Loucy (cell line): ENCODE results near the gene NDUFA8.

Experiments
- H2AFZ ChIP-seq: fragments of 200-600 bp; sonication (generic); 2 replicates; pipeline ENCODE4 v1.6.0; 2016; ENCODE audit warnings: antibody characterized with exemption, mild to moderate bottlenecking, low read length, moderate library complexity
- H3F3A ChIP-seq: fragments of 200-600 bp; 2 replicates; pipeline ENCODE4 v1.6.0; 2016; ENCODE audit warnings: antibody characterized with exemption, low read depth, mild to moderate bottlenecking
- H3K27me3 ChIP-seq: fragments of 200-600 bp; sonication (generic); 2 replicates; pipeline ENCODE4 v1.6.1; 2014; ENCODE audit warnings: low read length, mild to moderate bottlenecking; ENCODE audit not compliant: insufficient read depth, poor library complexity, severe bottlenecking
- H3K36me3 ChIP-seq: fragments of 200-600 bp; sonication (generic); 2 replicates; pipeline ENCODE4 v1.6.1; 2016; ENCODE audit warnings: low read length; ENCODE audit not compliant: insufficient read depth
- H3K4me1 ChIP-seq: fragments of 200-600 bp; sonication (generic); 2 replicates; pipeline ENCODE4 v1.5.1; 2014; ENCODE audit warnings: low read length, mild to moderate bottlenecking; ENCODE audit not compliant: insufficient read depth, poor library complexity, severe bottlenecking
- H3K4me2 ChIP-seq: fragments of 200-600 bp; sonication (generic); 2 replicates; pipeline ENCODE4 v1.6.0; 2014; ENCODE audit warnings: antibody characterized with exemption, low read length, low read depth, mild to moderate bottlenecking; ENCODE audit not compliant: poor library complexity, severe bottlenecking
- H3K4me3 ChIP-seq: fragments of 200-600 bp; sonication (generic); 2 replicates; pipeline ENCODE4 v1.5.1; 2014; ENCODE audit warnings: low read length, mild to moderate bottlenecking, mixed read lengths; ENCODE audit not compliant: poor library complexity, severe bottlenecking
- H3K79me2 ChIP-seq: fragments of 200-600 bp; sonication (generic); 2 replicates; pipeline ENCODE4 v1.6.1; 2014; ENCODE audit warnings: low read length; ENCODE audit not compliant: insufficient read depth
- H3K9ac ChIP-seq: fragments of 200-600 bp; sonication (generic); 2 replicates; pipeline ENCODE4 v1.6.0; 2014; ENCODE audit warnings: mild to moderate bottlenecking, low read depth, low read length, moderate library complexity; ENCODE audit not compliant: poor library complexity, severe bottlenecking
- H3K9me2 ChIP-seq: fragments of 200-600 bp; sonication (generic); replicated peaks from 2 replicates; pipeline ENCODE4 v1.6.1; 2016; ENCODE audit warnings: low read depth, low read length, mixed read lengths
- H3K9me3 ChIP-seq: fragments of 200-600 bp; sonication (generic); 2 replicates; pipeline ENCODE4 v1.6.1; 2014; ENCODE audit warnings: mild to moderate bottlenecking, antibody characterized with exemption, low read length, low read depth; ENCODE audit not compliant: insufficient read depth
- H4K20me1 ChIP-seq: fragments of 200-600 bp; sonication (generic); 2 replicates; pipeline ENCODE4 v1.6.0; 2014; ENCODE audit warnings: antibody characterized with exemption, low read length, mild to moderate bottlenecking; ENCODE audit not compliant: insufficient read depth, poor library complexity, severe bottlenecking
- EZH2phosphoT487 ChIP-seq: fragments of 200-600 bp; IDR thresholded peaks from 2 replicates; pipeline ENCODE4 v1.6.1; 2018; ENCODE audit warnings: antibody characterized with exemption, mild to moderate bottlenecking, moderate library complexity, borderline replicate concordance
- TF ChIP-seq, protein P1 (sequence below): fragments of 200-600 bp; sonication (generic); conservative IDR thresholded peaks from 2 replicates; pipeline ENCODE4 v1.5.1; 2014; ENCODE audit warnings: mild to moderate bottlenecking, antibody characterized with exemption, low read length

Gene NDUFA8

DNA sequence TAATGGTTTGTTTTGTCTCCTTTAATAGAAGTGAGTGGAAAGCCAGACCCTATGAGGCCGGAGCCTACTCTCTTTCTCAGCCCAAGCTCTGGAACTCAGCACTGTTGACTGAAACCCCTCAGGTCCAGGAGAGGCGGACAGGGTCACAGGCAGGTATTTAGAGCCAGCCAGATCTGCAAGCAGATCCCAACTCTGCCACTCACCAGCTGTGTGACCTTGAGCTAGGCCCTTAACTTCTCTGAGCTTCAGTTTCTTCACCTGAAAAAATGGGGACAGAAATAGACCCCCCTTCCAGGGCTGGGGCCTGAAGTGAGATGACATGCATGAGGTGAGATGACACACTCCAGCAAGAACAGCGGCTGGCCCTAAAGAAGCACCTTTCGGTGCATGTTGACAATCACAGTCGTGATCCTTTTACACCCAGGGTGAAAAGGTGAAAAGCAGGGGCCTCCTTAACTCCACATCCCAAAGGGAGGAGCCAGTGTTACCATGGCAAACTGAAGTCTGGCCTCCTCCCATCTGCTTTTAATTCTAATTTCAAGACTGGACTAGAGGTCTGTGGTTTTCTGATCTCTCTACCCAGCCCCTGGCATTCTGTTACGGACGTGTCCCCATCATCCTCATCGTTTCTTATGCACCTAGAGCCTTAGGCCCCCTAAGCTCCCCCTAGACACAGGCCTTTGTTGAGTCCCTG lies 27.3 kb upstream of the NDUFA8 start:
- Histone ChIP-seq H3K4me3 (no peak overlapping the region), H3K27me3 (no peaks in the 10 kb centered on the region), H3K9ac (no peak overlapping the region), H3K4me2 (no peak overlapping the region), H3K4me1 (no peaks in the 10 kb centered on the region), H3K79me2 (no peaks in the 10 kb centered on the region), H3K36me3 (no peaks in the 10 kb centered on the region), H3F3A (no peaks in the 10 kb centered on the region), H3K9me3 (no peaks in the 10 kb centered on the region), H2AFZ (no peak overlapping the region), H4K20me1 (no peaks in the 10 kb centered on the region), H3K9me2 (no peaks in the 10 kb centered on the region)
- TF ChIP-seq, protein P1, sequence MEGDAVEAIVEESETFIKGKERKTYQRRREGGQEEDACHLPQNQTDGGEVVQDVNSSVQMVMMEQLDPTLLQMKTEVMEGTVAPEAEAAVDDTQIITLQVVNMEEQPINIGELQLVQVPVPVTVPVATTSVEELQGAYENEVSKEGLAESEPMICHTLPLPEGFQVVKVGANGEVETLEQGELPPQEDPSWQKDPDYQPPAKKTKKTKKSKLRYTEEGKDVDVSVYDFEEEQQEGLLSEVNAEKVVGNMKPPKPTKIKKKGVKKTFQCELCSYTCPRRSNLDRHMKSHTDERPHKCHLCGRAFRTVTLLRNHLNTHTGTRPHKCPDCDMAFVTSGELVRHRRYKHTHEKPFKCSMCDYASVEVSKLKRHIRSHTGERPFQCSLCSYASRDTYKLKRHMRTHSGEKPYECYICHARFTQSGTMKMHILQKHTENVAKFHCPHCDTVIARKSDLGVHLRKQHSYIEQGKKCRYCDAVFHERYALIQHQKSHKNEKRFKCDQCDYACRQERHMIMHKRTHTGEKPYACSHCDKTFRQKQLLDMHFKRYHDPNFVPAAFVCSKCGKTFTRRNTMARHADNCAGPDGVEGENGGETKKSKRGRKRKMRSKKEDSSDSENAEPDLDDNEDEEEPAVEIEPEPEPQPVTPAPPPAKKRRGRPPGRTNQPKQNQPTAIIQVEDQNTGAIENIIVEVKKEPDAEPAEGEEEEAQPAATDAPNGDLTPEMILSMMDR = no peak

DNA sequence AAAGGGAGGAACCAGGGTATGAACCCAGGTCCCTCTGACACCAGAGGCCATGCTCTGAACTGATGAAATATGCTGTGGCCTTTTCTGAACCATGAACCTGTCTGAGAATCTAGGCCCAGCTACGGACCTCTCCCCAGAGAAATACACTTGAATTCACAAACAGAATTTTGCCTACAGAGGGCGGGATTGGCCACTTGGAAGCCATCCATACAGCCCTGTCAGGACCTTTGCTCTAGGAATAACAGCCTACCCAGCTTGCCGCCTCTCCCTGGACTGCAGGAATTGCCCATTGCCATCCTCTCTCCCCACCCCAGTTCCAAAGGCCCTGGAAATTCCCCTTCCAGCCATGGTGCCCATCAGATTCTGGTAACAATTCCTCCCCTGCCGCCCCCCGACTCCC lies 26.7 kb upstream of the NDUFA8 start:
- H3K27me3 ChIP-seq = no peaks in the 10 kb centered on the region
- no peaks in the 10 kb centered on the region for H3F3A ChIP-seq
- no peaks in the 10 kb centered on the region for H3K79me2 ChIP-seq
- H3K9ac ChIP-seq = no peak overlapping the region
- no peaks in the 10 kb centered on the region for H4K20me1 ChIP-seq
- no peak for TF ChIP-seq EZH2phosphoT487
- TF ChIP-seq, protein P1 = no peak
- H2AFZ ChIP-seq = no peak overlapping the region
- H3K4me2 ChIP-seq = no peak overlapping the region
- H3K9me3 ChIP-seq = no peaks in the 10 kb centered on the region
- H3K4me1 ChIP-seq = no peaks in the 10 kb centered on the region
- no peak overlapping the region for H3K4me3 ChIP-seq
- H3K9me2 ChIP-seq = no peaks in the 10 kb centered on the region
- H3K36me3 ChIP-seq = no peaks in the 10 kb centered on the region

DNA sequence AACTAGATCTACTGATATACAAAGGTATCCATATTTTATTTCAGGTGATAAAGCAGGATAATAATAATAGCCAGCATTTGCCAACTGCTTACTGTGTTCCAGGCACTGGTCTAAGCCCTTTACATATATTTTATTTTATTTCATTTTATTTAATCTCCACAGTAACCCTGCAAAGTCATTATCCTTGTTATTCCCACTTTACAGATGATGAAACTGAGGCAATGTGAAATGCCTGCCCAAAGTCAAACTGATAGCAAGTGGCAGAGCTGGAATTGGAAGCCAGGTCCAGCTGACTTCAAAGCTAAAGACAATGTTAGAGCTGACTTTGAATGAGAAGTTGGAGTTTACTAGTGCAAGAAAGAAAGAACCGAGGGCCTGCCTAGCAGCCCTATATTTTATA lies 25.0 kb upstream of the NDUFA8 start:
- no peaks in the 10 kb centered on the region for H3F3A ChIP-seq
- H3K4me3 ChIP-seq = no peak overlapping the region
- H3K4me1 ChIP-seq = peaks cover 4% of the 10 kb centered on the region
- no peaks in the 10 kb centered on the region for H3K27me3 ChIP-seq
- no peaks in the 10 kb centered on the region for H3K9me3 ChIP-seq
- H3K4me2 ChIP-seq = no peak overlapping the region
- TF ChIP-seq EZH2phosphoT487 = no peak
- TF ChIP-seq, protein P1 = no peak
- H3K79me2 ChIP-seq = no peaks in the 10 kb centered on the region
- H2AFZ ChIP-seq = no peak overlapping the region
- H3K9ac ChIP-seq = no peak overlapping the region
- no peaks in the 10 kb centered on the region for H3K9me2 ChIP-seq
- no peaks in the 10 kb centered on the region for H4K20me1 ChIP-seq
- H3K36me3 ChIP-seq = no peaks in the 10 kb centered on the region
